Measurements from ENCODE around the gene GCLM.
"Not testable (repeated sequence)": the region's sequence is repeated elsewhere in the genome, so short reads cannot be mapped to it uniquely, and the experiment has no call there.

The GCLM gene

GRCh38 chr1:93937997-93938396 lies 28.8 kb upstream of the GCLM start:
- no peak for DNase-seq
- no peak for TF ChIP-seq CTCF (IDR thresholded peaks at IDR 0.05; ENCODE audit: low read depth, low read length)
- Histone ChIP-seq H3K36me3 (no peaks in the 10 kb centered on the region), H3K4me3 (ENCODE audit: low read depth, low read length) (no peak overlapping the region), H3K27me3 (no peaks in the 10 kb centered on the region), H3K9me3 (no peaks in the 10 kb centered on the region), H3K4me1 (no peaks in the 10 kb centered on the region)

GRCh38 chr1:93925206-93925605 lies 16.0 kb upstream of the GCLM start:
- no peak for TF ChIP-seq CTCF (IDR thresholded peaks at IDR 0.05; ENCODE audit: low read depth, low read length)
- H3K4me1 ChIP-seq, result no peaks in the 10 kb centered on the region
- H3K36me3 ChIP-seq, result no peaks in the 10 kb centered on the region
- H3K9me3 ChIP-seq, result no peaks in the 10 kb centered on the region
- H3K4me3 ChIP-seq (ENCODE audit: low read depth, low read length), result no peak overlapping the region
- DNase-seq, result no peak
- H3K27me3 ChIP-seq, result no peaks in the 10 kb centered on the region

- no peak for DNase-seq
- Histone ChIP-seq H3K27me3 (no peaks in the 10 kb centered on the region), H3K4me1 (no peaks in the 10 kb centered on the region), H3K36me3 (no peaks in the 10 kb centered on the region), H3K4me3 (ENCODE audit: low read depth, low read length) (no peak overlapping the region), H3K9me3 (no peaks in the 10 kb centered on the region)
- no peak for TF ChIP-seq CTCF (IDR thresholded peaks at IDR 0.05; ENCODE audit: low read depth, low read length)
Observed at GRCh38 chr1:93919780-93920179, 10.6 kb upstream of the GCLM start.

GRCh38 chr1:93917302-93917701 lies 8.1 kb upstream of the GCLM start:
- Histone ChIP-seq H3K4me1 (no peaks in the 10 kb centered on the region), H3K9me3 (no peaks in the 10 kb centered on the region), H3K4me3 (ENCODE audit: low read depth, low read length) (no peak overlapping the region), H3K27me3 (no peaks in the 10 kb centered on the region), H3K36me3 (no peaks in the 10 kb centered on the region)
- no peak for TF ChIP-seq CTCF (IDR thresholded peaks at IDR 0.05; ENCODE audit: low read depth, low read length)
- no peak for DNase-seq

- not testable (repeated sequence) for H3K36me3 ChIP-seq; DNase-seq; H3K9me3 ChIP-seq; H3K4me3 ChIP-seq (ENCODE audit: low read depth, low read length); H3K27me3 ChIP-seq; H3K4me1 ChIP-seq
Observed at GRCh38 chr1:93910880-93911279, 1.6 kb upstream of the GCLM start.

GRCh38 chr1:93910305-93910704 lies 1.1 kb upstream of the GCLM start:
- no peak for TF ChIP-seq CTCF (IDR thresholded peaks at IDR 0.05; ENCODE audit: low read depth, low read length)
- H3K36me3 ChIP-seq, result no peaks in the 10 kb centered on the region
- no peaks in the 10 kb centered on the region for H3K9me3 ChIP-seq
- no peak for DNase-seq
- no peak overlapping the region for H3K4me3 ChIP-seq (ENCODE audit: low read depth, low read length)
- H3K4me1 ChIP-seq, result no peaks in the 10 kb centered on the region
- no peaks in the 10 kb centered on the region for H3K27me3 ChIP-seq
